HFFc6 (cell line): ENCODE measurements around the gene SARDH. TPM values are rescaled to one million over a fixed set of nuclear protein-coding genes. Genes with fewer than 3 reads are reported as not detected.

Experiments used
- DNase-seq: peaks from one replicate; pipeline ENCODE4 v3.0.0-alpha.2; 2018
- H3K27ac Mint-ChIP-seq: 2 replicates; pipeline ENCODE4 v1.8.0; 2020; ENCODE audit warnings: mild to moderate bottlenecking, mixed read lengths
- H3K27me3 Mint-ChIP-seq: 2 replicates; pipeline ENCODE4 v1.8.0; 2021; ENCODE audit warnings: mild to moderate bottlenecking, moderate library complexity, mixed read lengths; ENCODE audit not compliant: insufficient read depth
- H3K36me3 Mint-ChIP-seq: 2 replicates; pipeline ENCODE4 v1.8.0; 2021; ENCODE audit warnings: low read depth, mixed read lengths
- H3K4me1 Mint-ChIP-seq: 2 replicates; pipeline ENCODE4 v1.8.0; 2020; ENCODE audit warnings: low read depth, mixed read lengths
- H3K4me3 Mint-ChIP-seq: 2 replicates; pipeline ENCODE4 v1.8.0; 2020; ENCODE audit warnings: mild to moderate bottlenecking, moderate library complexity, mixed read lengths
- H3K9me3 Mint-ChIP-seq: 2 replicates; pipeline ENCODE4 v1.8.0; 2020; ENCODE audit warnings: mild to moderate bottlenecking, mixed read lengths
- CTCF ChIP-seq: fragments of 200-600 bp; sonication (generic); IDR thresholded peaks from 2 replicates; pipeline ENCODE4 v1.5.0; 2021; ENCODE audit warnings: antibody characterized with exemption, mild to moderate bottlenecking
- total RNA-seq, 6 experiments: library from RNA; stranded (reverse); fragmentation: NEBNext Ultra II Directional; extraction: Animal tissue kit (Norgen Biotek cat#: 25700); gene quantifications; 2 replicates in 1 of 6; 3 replicates in 5 of 6; pipeline ENCODE4 v1.2.3, GENCODE V29; 2021

SARDH gene
- total RNA-seq, 6 experiments from 2014 or later, result 0.24 to 5.1 (median 4.1) TPM

- Mint-ChIP-seq H3K9me3 (no peaks in the 10 kb centered on the region), H3K4me3 (no peak overlapping the region), H3K27ac (no peak overlapping the region), H3K36me3 (no peaks in the 10 kb centered on the region), H3K4me1 (no peaks in the 10 kb centered on the region), H3K27me3 (peaks cover 18% of the 10 kb centered on the region)
- no peak for DNase-seq
- TF ChIP-seq CTCF, result no peak
These were observed 3.4 kb downstream of the SARDH start for GRCh38 chr9:133734590-133735414.

GRCh38 chr9:133733796-133734533 lies 4.2 kb downstream of the SARDH start:
- no peaks in the 10 kb centered on the region for H3K4me1 Mint-ChIP-seq
- no peaks in the 10 kb centered on the region for H3K9me3 Mint-ChIP-seq
- peaks cover 11% of the 10 kb centered on the region for H3K27me3 Mint-ChIP-seq
- H3K27ac Mint-ChIP-seq, result no peak overlapping the region
- DNase-seq, result no peak
- no peak for TF ChIP-seq CTCF
- no peak overlapping the region for H3K4me3 Mint-ChIP-seq
- no peaks in the 10 kb centered on the region for H3K36me3 Mint-ChIP-seq

- no peak for DNase-seq
- no peak for TF ChIP-seq CTCF
- Mint-ChIP-seq H3K4me3 (no peak overlapping the region), H3K27me3 (peaks cover 13% of the 10 kb centered on the region), H3K36me3 (no peaks in the 10 kb centered on the region), H3K9me3 (no peaks in the 10 kb centered on the region), H3K4me1 (no peaks in the 10 kb centered on the region), H3K27ac (no peak overlapping the region)
These were observed 4.7 kb downstream of the SARDH start for GRCh38 chr9:133733421-133733795.

GRCh38 chr9:133732639-133733408 lies 5.3 kb downstream of the SARDH start:
- no peak for TF ChIP-seq CTCF
- no peak for DNase-seq
- peaks cover 15% of the 10 kb centered on the region for H3K27me3 Mint-ChIP-seq
- no peaks in the 10 kb centered on the region for H3K4me1 Mint-ChIP-seq
- H3K9me3 Mint-ChIP-seq, result no peaks in the 10 kb centered on the region
- no peaks in the 10 kb centered on the region for H3K36me3 Mint-ChIP-seq
- no peak overlapping the region for H3K27ac Mint-ChIP-seq
- H3K4me3 Mint-ChIP-seq, result no peak overlapping the region

- H3K4me3 Mint-ChIP-seq, result no peak overlapping the region
- TF ChIP-seq CTCF, result no peak
- H3K4me1 Mint-ChIP-seq, result no peaks in the 10 kb centered on the region
- no peaks in the 10 kb centered on the region for H3K36me3 Mint-ChIP-seq
- no peak overlapping the region for H3K27ac Mint-ChIP-seq
- H3K9me3 Mint-ChIP-seq, result no peaks in the 10 kb centered on the region
- DNase-seq, result peak; percentile 28
- peaks cover 15% of the 10 kb centered on the region for H3K27me3 Mint-ChIP-seq
These were observed 6.1 kb downstream of the SARDH start for GRCh38 chr9:133731876-133732638.
